SK-N-DZ (cell line): ENCODE measurements around the gene GPR52.

Source experiments
- DNase-seq: peaks from one replicate; pipeline ENCODE4 v3.0.0-alpha.2; 2015; ENCODE audit warnings: low spot score

GPR52 gene

DNA sequence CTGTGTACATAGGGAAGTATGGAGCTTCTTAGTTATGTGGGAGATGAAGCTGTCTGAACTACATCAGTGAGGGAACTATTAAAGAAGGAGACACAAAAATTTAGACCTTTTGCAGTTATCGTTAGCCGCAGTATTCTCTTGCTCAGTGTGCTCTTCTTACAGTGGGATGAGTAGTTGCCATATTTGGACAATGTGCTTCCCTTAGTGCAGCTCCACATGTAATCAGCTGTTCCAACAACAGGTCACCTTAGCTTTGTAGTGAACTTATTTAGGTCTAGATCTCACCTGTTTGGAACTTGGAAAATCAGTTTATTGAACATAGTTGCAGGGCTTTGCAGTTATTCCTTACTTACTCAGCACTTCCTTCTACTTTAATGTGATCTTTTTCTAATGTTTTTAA lies 18.1 kb downstream of the GPR52 start:
- DNase-seq: no peak

GRCh38 chr1:174466607-174467006 lies 18.8 kb downstream of the GPR52 start:
- DNase-seq: no peak

GRCh38 chr1:174469052-174469451 lies 21.3 kb downstream of the GPR52 start:
- DNase-seq: no peak

DNA sequence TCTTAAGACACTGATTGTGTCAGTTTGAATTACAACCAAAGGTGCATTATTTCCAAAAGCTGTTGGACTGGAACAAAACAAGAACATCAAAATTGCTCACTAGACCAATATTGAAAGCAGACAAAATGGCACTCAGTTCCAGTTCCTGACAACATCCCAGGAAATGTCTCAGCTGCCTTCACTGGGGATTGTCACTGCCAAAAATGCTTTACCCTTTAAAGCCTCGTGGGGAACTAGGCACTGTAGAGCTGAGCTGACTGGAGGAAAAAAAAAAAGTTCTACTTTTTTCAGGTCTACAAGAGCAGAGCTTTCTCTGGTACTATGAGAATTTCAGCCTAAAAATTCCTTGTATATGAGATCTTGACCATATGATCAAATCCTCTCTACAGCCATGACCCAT lies 21.9 kb downstream of the GPR52 start:
- no peak for DNase-seq

DNA sequence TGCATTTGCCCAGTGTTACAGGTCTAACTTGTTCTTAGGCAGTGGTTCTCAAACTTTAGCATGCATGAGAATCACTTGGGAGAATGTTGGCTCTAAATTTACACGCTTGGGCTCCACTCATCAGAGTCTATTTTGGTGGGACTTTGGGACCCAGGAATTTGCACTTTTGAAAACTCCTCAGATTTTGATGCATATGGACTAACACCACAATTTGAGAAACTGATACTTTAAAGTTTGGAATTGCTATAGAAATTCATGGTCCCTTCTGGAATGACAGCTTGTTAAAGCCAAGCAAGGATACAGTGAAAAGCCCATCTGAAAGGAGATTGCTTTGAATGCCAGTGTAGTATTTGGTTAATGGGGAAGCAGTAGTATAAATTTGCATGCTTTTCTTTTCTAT lies 31.5 kb downstream of the GPR52 start:
- DNase-seq: no peak

DNA sequence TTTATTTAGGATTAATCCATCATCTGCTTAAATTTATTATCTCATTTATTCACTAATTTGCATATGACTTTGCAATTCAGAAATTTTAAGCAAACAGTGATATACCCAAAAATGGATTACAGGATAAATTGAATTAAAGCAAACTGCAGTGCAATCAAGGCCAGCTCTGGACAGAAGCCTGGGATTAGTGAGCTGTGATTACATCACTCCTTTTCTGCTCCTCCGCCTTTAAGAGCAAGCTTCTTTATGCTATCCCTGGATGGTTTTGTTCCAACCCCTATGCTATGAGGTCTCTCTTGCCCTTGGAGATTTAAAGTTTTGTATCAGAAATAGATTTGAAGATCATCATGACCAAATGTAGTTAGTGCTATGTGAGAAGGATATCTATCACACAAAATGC lies 32.6 kb downstream of the GPR52 start:
- peak; percentile 44 for DNase-seq

DNA sequence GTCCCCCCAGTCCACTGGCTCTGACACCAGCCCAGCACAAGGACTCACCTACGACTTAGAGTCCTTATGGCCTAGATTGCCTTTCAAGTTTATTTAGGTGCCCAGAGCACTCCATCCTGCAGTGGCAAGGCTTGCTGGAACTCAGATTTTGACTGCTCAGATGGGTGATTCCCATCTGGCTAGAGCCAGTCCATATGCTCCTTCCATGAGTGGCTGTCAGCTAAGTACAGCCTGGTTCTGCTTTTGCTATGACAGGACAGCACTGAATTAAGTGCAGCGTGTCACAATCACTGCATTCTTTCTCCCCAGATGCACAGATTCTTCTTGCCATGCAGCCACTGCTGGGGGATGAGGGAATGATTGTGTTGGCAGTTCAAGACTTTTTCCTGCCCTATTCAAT lies 43.8 kb downstream of the GPR52 start:
- no peak for DNase-seq

- no peak for DNase-seq
Observed at GRCh38 chr1:174497478-174497877, 49.7 kb downstream of the GPR52 start.
